GM23338 (cell line): Measurements from ENCODE around the gene TAGAP. TPM values are rescaled to one million over a fixed set of nuclear protein-coding genes. Genes with fewer than 3 reads are reported as not detected.

Experiments used
- ATAC-seq: fragments of 200-7000 bp; cut with Tn5 transposase; 3 replicates; pipeline ENCODE4 v1.9.1; 2020
- DNase-seq: peaks from one replicate; pipeline ENCODE4 v3.0.0-alpha.2; 2015; ENCODE audit warnings: low spot score
- H2AFZ ChIP-seq: fragments of 200-600 bp; sonication (generic); 2 replicates; pipeline ENCODE4 v1.8.0; 2016; ENCODE audit warnings: antibody characterized with exemption, mild to moderate bottlenecking, moderate library complexity
- H3F3A ChIP-seq: fragments of 200-600 bp; sonication (generic); replicated peaks from 2 replicates; pipeline ENCODE4 v1.8.0; 2017; ENCODE audit warnings: antibody characterized with exemption, mixed run types, low read depth
- H3K27ac ChIP-seq: fragments of 200-600 bp; sonication (generic); 2 replicates; pipeline ENCODE4 v1.6.1; 2016; ENCODE audit warnings: low read depth
- H3K27me3 ChIP-seq: fragments of 200-600 bp; sonication (generic); 2 replicates; pipeline ENCODE4 v1.8.0; 2016; ENCODE audit warnings: mild to moderate bottlenecking, mixed run types, moderate library complexity; ENCODE audit not compliant: insufficient read depth
- H3K36me3 ChIP-seq: fragments of 200-600 bp; sonication (generic); 2 replicates; pipeline ENCODE4 v1.8.0; 2016; ENCODE audit warnings: mild to moderate bottlenecking; ENCODE audit not compliant: insufficient read depth
- H3K4me1 ChIP-seq: fragments of 200-600 bp; sonication (generic); 2 replicates; pipeline ENCODE4 v1.8.0; 2016; ENCODE audit warnings: mild to moderate bottlenecking, moderate library complexity; ENCODE audit not compliant: insufficient read depth
- H3K4me2 ChIP-seq: fragments of 200-600 bp; sonication (generic); 2 replicates; pipeline ENCODE4 v1.7.1; 2017; ENCODE audit warnings: mixed run types
- H3K4me3 ChIP-seq: fragments of 200-600 bp; sonication (generic); 2 replicates; pipeline ENCODE4 v1.6.1; 2016; ENCODE audit warnings: mixed run types
- H3K79me2 ChIP-seq: fragments of 200-600 bp; sonication (generic); replicated peaks from 2 replicates; pipeline ENCODE4 v1.8.0; 2017; ENCODE audit warnings: mild to moderate bottlenecking; ENCODE audit not compliant: insufficient read depth
- H3K9me2 ChIP-seq: fragments of 200-600 bp; sonication (generic); 2 replicates; pipeline ENCODE4 v1.8.0; 2017; ENCODE audit not compliant: insufficient read depth
- H4K20me1 ChIP-seq: fragments of 200-600 bp; sonication (generic); replicated peaks from 2 replicates; pipeline ENCODE4 v1.8.0; 2017; ENCODE audit warnings: mild to moderate bottlenecking; ENCODE audit not compliant: insufficient read depth
- H3K27ac Mint-ChIP-seq: 2 replicates; pipeline ENCODE4 v1.8.0; 2020; ENCODE audit warnings: inconsistent platforms, mild to moderate bottlenecking, moderate library complexity, mixed read lengths
- H3K27me3 Mint-ChIP-seq: 3 replicates; pipeline ENCODE4 v1.8.0; 2022; ENCODE audit warnings: low read depth, mild to moderate bottlenecking, moderate library complexity, mixed read lengths, inconsistent platforms; ENCODE audit not compliant: insufficient read depth, poor library complexity
- H3K36me3 Mint-ChIP-seq: 3 replicates; pipeline ENCODE4 v1.8.0; 2021; ENCODE audit warnings: low read depth, mild to moderate bottlenecking, inconsistent platforms, moderate library complexity, mixed read lengths
- H3K4me1 Mint-ChIP-seq: 3 replicates; pipeline ENCODE4 v1.8.0; 2020; ENCODE audit warnings: mild to moderate bottlenecking, inconsistent platforms, mixed read lengths
- H3K4me3 Mint-ChIP-seq: 3 replicates; pipeline ENCODE4 v1.8.0; 2021; ENCODE audit warnings: moderate library complexity, mild to moderate bottlenecking, inconsistent platforms, mixed read lengths
- H3K9me3 Mint-ChIP-seq: 3 replicates; pipeline ENCODE4 v1.8.0; 2020; ENCODE audit warnings: moderate library complexity, mild to moderate bottlenecking, inconsistent platforms, mixed read lengths
- CREB1 ChIP-seq: fragments of 250-450 bp; sonication (Bioruptor Pico); IDR thresholded peaks from 2 replicates; pipeline ENCODE4 v1.5.0; 2020; ENCODE audit warnings: low read depth, mild to moderate bottlenecking, moderate library complexity
- CTCF ChIP-seq, 2 experiments: fragments of 200-600 bp in 1 of 2; sonication (generic) in 1 of 2; conservative IDR thresholded peaks; 2 replicates each; pipeline versions ENCODE4 v1.5.1 to v1.6.1; 2016 to 2017; ENCODE audit warnings: antibody characterized with exemption in 2 of 2, low read depth in 2 of 2, mild to moderate bottlenecking in 2 of 2, moderate library complexity in 1 of 2
- ETS1 ChIP-seq: IDR thresholded peaks from 2 replicates; pipeline ENCODE4 v1.6.1; 2016; ENCODE audit warnings: antibody characterized with exemption
- EZH2phosphoT487 ChIP-seq: fragments of 200-600 bp; sonication (generic); IDR thresholded peaks from one replicate; pipeline ENCODE4 v1.8.1; 2018; ENCODE audit warnings: antibody characterized with exemption; ENCODE audit not compliant: unreplicated experiment
- JUNB ChIP-seq: IDR thresholded peaks from one replicate; pipeline ENCODE4 v1.6.1; 2016; ENCODE audit warnings: antibody characterized with exemption; ENCODE audit not compliant: unreplicated experiment
- REST ChIP-seq: IDR thresholded peaks from one replicate; pipeline ENCODE4 v1.6.1; 2018; ENCODE audit warnings: antibody characterized with exemption; ENCODE audit not compliant: unreplicated experiment
- STAT1 ChIP-seq: IDR thresholded peaks from one replicate; pipeline ENCODE4 v1.6.1; 2016; ENCODE audit warnings: antibody characterized with exemption; ENCODE audit not compliant: unreplicated experiment
- polyA plus RNA-seq: library from polyadenylated mRNA; unstranded; fragments of >200 nt; fragmentation: Nextera tagmentation; extraction: Ambion mirVana; gene quantifications from 2 replicates; pipeline ENCODE4 v1.2.1, GENCODE V29; 2016
- total RNA-seq: library from RNA; depleted of rRNA; stranded (reverse); fragments of >200 nt; shearing (Covaris generic); gene quantifications from 2 replicates; pipeline ENCODE4 v1.2.3, GENCODE V29; 2014
- TF ChIP-seq, protein P1 (sequence below): fragments of 250-450 bp; sonication (Bioruptor Pico); IDR thresholded peaks from 2 replicates; pipeline ENCODE4 v1.5.0; 2020; ENCODE audit warnings: mild to moderate bottlenecking, moderate library complexity

TAGAP gene
- total and polyA plus RNA-seq, 2 experiments from 2014 or later, result not detected

DNA sequence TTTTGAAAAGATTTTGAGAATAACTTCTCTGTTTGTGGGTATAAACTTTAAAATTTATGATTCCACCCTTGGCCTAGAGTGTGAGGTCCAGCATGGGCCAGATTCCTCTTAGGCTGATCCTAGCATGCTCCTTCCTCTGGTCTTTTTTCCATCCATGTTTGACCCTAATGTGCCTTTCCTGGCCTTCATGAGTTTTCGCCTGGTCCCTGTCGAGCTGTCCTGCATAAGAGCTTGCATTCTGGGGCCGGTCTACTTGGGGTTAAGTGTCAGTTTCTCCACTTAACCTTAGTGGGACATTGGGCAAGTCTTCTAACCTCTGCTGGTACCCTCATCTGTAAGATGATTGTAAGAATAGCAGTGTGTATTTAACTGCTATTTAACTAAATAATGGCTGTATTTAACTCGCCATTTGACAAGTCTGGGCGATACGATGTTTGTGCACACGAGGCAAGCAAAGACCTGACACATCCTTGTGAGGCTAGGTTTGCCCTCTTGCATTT is 40.7 kb upstream of the TAGAP start:
- Mint-ChIP-seq H3K27ac (no peak overlapping the region), H3K27me3 (no peaks in the 10 kb centered on the region), H3K9me3 (no peaks in the 10 kb centered on the region), H3K4me1 (peaks cover 5% of the 10 kb centered on the region; the same call in 2 of the 3 replicates), H3K36me3 (no peaks in the 10 kb centered on the region), H3K4me3 (no peak overlapping the region)
- no peaks in the 10 kb centered on the region for H3K79me2 ChIP-seq
- H3K4me2 ChIP-seq, result no peak overlapping the region
- H3K27ac ChIP-seq, result no peak overlapping the region
- H3F3A ChIP-seq, result no peaks in the 10 kb centered on the region
- ATAC-seq (no peak), DNase-seq (no peak)
- TF ChIP-seq CREB1 (no peak), REST (no peak), CTCF (conservative IDR thresholded peaks at IDR 0.05; ENCODE audit: low read depth in 2 of 2) (no peak), ETS1 (no peak), STAT1 (no peak), EZH2phosphoT487 (no peak), JUNB (no peak)
- TF ChIP-seq, protein P1, sequence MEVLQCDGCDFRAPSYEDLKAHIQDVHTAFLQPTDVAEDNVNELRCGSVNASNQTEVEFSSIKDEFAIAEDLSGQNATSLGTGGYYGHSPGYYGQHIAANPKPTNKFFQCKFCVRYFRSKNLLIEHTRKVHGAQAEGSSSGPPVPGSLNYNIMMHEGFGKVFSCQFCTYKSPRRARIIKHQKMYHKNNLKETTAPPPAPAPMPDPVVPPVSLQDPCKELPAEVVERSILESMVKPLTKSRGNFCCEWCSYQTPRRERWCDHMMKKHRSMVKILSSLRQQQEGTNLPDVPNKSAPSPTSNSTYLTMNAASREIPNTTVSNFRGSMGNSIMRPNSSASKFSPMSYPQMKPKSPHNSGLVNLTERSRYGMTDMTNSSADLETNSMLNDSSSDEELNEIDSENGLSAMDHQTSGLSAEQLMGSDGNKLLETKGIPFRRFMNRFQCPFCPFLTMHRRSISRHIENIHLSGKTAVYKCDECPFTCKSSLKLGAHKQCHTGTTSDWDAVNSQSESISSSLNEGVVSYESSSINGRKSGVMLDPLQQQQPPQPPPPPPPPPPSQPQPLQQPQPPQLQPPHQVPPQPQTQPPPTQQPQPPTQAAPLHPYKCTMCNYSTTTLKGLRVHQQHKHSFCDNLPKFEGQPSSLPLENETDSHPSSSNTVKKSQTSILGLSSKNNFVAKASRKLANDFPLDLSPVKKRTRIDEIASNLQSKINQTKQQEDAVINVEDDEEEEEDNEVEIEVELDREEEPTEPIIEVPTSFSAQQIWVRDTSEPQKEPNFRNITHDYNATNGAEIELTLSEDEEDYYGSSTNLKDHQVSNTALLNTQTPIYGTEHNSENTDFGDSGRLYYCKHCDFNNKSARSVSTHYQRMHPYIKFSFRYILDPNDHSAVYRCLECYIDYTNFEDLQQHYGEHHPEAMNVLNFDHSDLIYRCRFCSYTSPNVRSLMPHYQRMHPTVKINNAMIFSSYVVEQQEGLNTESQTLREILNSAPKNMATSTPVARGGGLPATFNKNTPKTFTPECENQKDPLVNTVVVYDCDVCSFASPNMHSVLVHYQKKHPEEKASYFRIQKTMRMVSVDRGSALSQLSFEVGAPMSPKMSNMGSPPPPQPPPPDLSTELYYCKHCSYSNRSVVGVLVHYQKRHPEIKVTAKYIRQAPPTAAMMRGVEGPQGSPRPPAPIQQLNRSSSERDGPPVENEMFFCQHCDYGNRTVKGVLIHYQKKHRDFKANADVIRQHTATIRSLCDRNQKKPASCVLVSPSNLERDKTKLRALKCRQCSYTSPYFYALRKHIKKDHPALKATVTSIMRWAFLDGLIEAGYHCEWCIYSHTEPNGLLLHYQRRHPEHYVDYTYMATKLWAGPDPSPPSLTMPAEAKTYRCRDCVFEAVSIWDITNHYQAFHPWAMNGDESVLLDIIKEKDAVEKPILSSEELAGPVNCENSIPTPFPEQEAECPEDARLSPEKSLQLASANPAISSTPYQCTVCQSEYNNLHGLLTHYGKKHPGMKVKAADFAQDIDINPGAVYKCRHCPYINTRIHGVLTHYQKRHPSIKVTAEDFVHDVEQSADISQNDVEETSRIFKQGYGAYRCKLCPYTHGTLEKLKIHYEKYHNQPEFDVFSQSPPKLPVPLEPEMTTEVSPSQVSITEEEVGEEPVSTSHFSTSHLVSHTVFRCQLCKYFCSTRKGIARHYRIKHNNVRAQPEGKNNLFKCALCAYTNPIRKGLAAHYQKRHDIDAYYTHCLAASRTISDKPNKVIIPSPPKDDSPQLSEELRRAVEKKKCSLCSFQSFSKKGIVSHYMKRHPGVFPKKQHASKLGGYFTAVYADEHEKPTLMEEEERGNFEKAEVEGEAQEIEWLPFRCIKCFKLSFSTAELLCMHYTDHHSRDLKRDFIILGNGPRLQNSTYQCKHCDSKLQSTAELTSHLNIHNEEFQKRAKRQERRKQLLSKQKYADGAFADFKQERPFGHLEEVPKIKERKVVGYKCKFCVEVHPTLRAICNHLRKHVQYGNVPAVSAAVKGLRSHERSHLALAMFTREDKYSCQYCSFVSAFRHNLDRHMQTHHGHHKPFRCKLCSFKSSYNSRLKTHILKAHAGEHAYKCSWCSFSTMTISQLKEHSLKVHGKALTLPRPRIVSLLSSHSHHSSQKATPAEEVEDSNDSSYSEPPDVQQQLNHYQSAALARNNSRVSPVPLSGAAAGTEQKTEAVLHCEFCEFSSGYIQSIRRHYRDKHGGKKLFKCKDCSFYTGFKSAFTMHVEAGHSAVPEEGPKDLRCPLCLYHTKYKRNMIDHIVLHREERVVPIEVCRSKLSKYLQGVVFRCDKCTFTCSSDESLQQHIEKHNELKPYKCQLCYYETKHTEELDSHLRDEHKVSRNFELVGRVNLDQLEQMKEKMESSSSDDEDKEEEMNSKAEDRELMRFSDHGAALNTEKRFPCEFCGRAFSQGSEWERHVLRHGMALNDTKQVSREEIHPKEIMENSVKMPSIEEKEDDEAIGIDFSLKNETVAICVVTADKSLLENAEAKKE (CRISPR knock-in tag), result no peak
- no peaks in the 10 kb centered on the region for H4K20me1 ChIP-seq
- H3K9me2 ChIP-seq, result no peaks in the 10 kb centered on the region
- H3K27me3 ChIP-seq, result no peaks in the 10 kb centered on the region
- H3K4me3 ChIP-seq, result no peak overlapping the region
- H2AFZ ChIP-seq, result peak overlapping the region; percentile 25
- no peaks in the 10 kb centered on the region for H3K36me3 ChIP-seq
- H3K4me1 ChIP-seq, result no peaks in the 10 kb centered on the region; the same call in 1 of the 2 replicates
